Stimulated activated memory B cell treated with anti-CD40 and anti-IgM and Interleukin-4, amounts not matched to agents 10 μg/mL and 1 μg/mL and 100 μg/mL, for 72 hours (primary cell): ENCODE results near the gene PDE8A.
A peak's percentile ranks its signal among the peaks of the same experiment; 100 is the strongest.
"Not testable (repeated sequence)": the region's sequence is repeated elsewhere in the genome, so short reads cannot be mapped to it uniquely, and the experiment has no call there.

Experiments used
- ATAC-seq: fragments of 150-1000 bp; cut with Tn5 transposase; 2 replicates; pipeline ENCODE4 v1.10.0; 2021
- H3K27ac Mint-ChIP-seq: one replicate; pipeline ENCODE4 v1.8.0; 2022; ENCODE audit warnings: mild to moderate bottlenecking, mixed read lengths
- H3K27me3 Mint-ChIP-seq: one replicate; pipeline ENCODE4 v1.8.0; 2022; ENCODE audit warnings: mixed read lengths
- H3K36me3 Mint-ChIP-seq: one replicate; pipeline ENCODE4 v1.8.0; 2022; ENCODE audit warnings: mixed read lengths
- H3K4me1 Mint-ChIP-seq: one replicate; pipeline ENCODE4 v1.8.0; 2022; ENCODE audit warnings: mixed read lengths
- H3K4me3 Mint-ChIP-seq: one replicate; pipeline ENCODE4 v1.8.0; 2022; ENCODE audit warnings: mild to moderate bottlenecking, moderate library complexity, mixed read lengths
- H3K9me3 Mint-ChIP-seq: one replicate; pipeline ENCODE4 v1.8.0; 2022; ENCODE audit warnings: mixed read lengths

Gene PDE8A

GRCh38 chr15:84979651-84980050 lies 2.0 kb upstream of the PDE8A start:
- peak overlapping the region; percentile 92 for H3K4me3 Mint-ChIP-seq
- H3K36me3 Mint-ChIP-seq, result no peaks in the 10 kb centered on the region
- ATAC-seq, result no peak
- H3K27me3 Mint-ChIP-seq, result no peaks in the 10 kb centered on the region
- H3K4me1 Mint-ChIP-seq, result peaks cover 37% of the 10 kb centered on the region
- peak overlapping the region; percentile 88 for H3K27ac Mint-ChIP-seq
- H3K9me3 Mint-ChIP-seq, result no peaks in the 10 kb centered on the region

- peak; percentile 85 for ATAC-seq
- Mint-ChIP-seq H3K27ac (peak overlapping the region; percentile 88), H3K4me1 (peaks cover 44% of the 10 kb centered on the region), H3K9me3 (no peaks in the 10 kb centered on the region), H3K4me3 (peak overlapping the region; percentile 92), H3K36me3 (no peaks in the 10 kb centered on the region), H3K27me3 (no peaks in the 10 kb centered on the region)
Measured at GRCh38 chr15:84980196-84981053, 1.2 kb upstream of the PDE8A start.

DNA sequence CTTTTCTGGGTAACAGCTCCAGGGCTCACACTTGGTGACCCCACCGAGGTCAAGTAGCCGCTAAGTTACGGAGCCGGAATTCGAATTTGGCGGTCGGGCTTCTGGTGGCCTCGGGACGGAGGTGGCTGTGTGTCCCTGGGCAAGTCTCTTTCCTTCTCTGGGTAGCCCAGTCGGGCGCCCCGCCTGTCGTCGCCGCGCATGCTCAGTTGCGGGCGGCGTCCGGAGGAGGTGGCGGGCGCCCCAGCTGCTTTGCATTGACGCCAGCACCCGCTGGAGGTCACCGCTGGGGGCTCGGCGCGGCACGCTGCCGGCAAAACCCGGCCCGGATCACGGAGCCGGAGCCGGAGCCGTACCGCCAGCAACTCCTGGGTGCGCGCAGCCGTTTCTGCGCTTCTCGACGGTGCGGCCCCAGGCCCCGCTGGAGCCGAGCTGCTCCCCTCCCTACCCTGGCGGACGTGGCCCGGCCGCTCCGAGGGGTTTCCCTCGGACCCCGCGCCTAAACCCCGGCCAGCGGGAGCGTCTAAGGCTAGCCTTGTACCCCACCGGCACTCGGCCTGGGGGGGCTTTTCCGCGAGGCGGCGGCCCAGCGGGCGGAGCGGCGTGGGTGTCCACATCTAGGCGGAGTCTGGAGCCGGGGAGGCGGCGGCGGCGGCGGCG lies 474 bp upstream of the PDE8A start:
- Mint-ChIP-seq H3K4me1 (peaks cover 50% of the 10 kb centered on the region), H3K27ac (peak overlapping the region; percentile 88)
- peak; percentile 89 for ATAC-seq

GRCh38 chr15:84982301-84982920 lies 755 bp downstream of the PDE8A start:
- no peaks in the 10 kb centered on the region for H3K27me3 Mint-ChIP-seq
- H3K36me3 Mint-ChIP-seq, result no peaks in the 10 kb centered on the region
- H3K9me3 Mint-ChIP-seq, result no peaks in the 10 kb centered on the region
- H3K27ac Mint-ChIP-seq, result peak overlapping the region; percentile 88
- H3K4me1 Mint-ChIP-seq, result peaks cover 45% of the 10 kb centered on the region
- H3K4me3 Mint-ChIP-seq, result peak overlapping the region; percentile 92
- no peak for ATAC-seq

More for the DNA sequence above, 474 bp upstream of the PDE8A start:
- Mint-ChIP-seq H3K27me3 (no peaks in the 10 kb centered on the region), H3K36me3 (no peaks in the 10 kb centered on the region), H3K9me3 (no peaks in the 10 kb centered on the region), H3K4me3 (peak overlapping the region; percentile 92)

- Mint-ChIP-seq H3K9me3 (no peaks in the 10 kb centered on the region), H3K27me3 (no peaks in the 10 kb centered on the region), H3K27ac (no peak overlapping the region), H3K4me1 (peaks cover 50% of the 10 kb centered on the region), H3K36me3 (no peaks in the 10 kb centered on the region), H3K4me3 (peak overlapping the region; percentile 92)
- no peak for ATAC-seq
Measured at GRCh38 chr15:84983294-84983693, 1.6 kb downstream of the PDE8A start.

- ATAC-seq, result no peak
- H3K9me3 Mint-ChIP-seq, result no peaks in the 10 kb centered on the region
- peaks cover 54% of the 10 kb centered on the region for H3K4me1 Mint-ChIP-seq
- no peaks in the 10 kb centered on the region for H3K36me3 Mint-ChIP-seq
- H3K27me3 Mint-ChIP-seq, result no peaks in the 10 kb centered on the region
- H3K27ac Mint-ChIP-seq, result no peak overlapping the region
- H3K4me3 Mint-ChIP-seq, result no peak overlapping the region
Measured at GRCh38 chr15:84983711-84984110, 2.1 kb downstream of the PDE8A start.

DNA sequence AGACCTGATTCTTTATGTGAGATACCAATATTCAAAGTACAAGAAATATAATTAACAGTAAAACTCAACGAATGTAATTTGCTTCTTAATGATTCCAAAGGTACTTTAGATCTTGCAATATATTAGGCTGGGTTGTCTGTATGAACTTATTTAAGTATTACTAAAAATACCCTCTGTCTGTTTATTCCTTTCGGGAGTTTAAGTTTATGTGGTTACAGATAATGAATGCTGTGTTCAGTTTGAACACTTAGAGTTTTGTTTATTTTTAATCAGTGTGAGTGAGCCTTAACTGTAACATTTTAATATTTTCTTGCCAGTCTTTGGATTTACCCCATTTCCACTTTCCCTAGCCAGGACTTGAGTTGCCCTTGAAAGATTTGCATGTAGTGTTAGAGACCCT lies 3.5 kb downstream of the PDE8A start:
- no peak for ATAC-seq
- H3K4me1 Mint-ChIP-seq, result peaks cover 57% of the 10 kb centered on the region
- no peaks in the 10 kb centered on the region for H3K9me3 Mint-ChIP-seq
- no peak overlapping the region for H3K27ac Mint-ChIP-seq
- no peaks in the 10 kb centered on the region for H3K36me3 Mint-ChIP-seq
- no peak overlapping the region for H3K4me3 Mint-ChIP-seq
- H3K27me3 Mint-ChIP-seq, result no peaks in the 10 kb centered on the region

- H3K4me3 Mint-ChIP-seq, H3K27ac Mint-ChIP-seq, H3K9me3 Mint-ChIP-seq, H3K27me3 Mint-ChIP-seq, ATAC-seq, H3K36me3 Mint-ChIP-seq: not testable (repeated sequence)
- H3K4me1 Mint-ChIP-seq, result peaks cover 78% of the 10 kb centered on the region
Measured at GRCh38 chr15:84987351-84987750, 5.7 kb downstream of the PDE8A start.

- Mint-ChIP-seq H3K27me3 (no peaks in the 10 kb centered on the region), H3K4me1 (peaks cover 77% of the 10 kb centered on the region), H3K9me3 (no peaks in the 10 kb centered on the region), H3K4me3 (peak overlapping the region; percentile 37), H3K27ac (peak overlapping the region; percentile 79), H3K36me3 (no peaks in the 10 kb centered on the region)
- peak; percentile 75 for ATAC-seq
Measured at GRCh38 chr15:84987949-84988624, 6.4 kb downstream of the PDE8A start.

DNA sequence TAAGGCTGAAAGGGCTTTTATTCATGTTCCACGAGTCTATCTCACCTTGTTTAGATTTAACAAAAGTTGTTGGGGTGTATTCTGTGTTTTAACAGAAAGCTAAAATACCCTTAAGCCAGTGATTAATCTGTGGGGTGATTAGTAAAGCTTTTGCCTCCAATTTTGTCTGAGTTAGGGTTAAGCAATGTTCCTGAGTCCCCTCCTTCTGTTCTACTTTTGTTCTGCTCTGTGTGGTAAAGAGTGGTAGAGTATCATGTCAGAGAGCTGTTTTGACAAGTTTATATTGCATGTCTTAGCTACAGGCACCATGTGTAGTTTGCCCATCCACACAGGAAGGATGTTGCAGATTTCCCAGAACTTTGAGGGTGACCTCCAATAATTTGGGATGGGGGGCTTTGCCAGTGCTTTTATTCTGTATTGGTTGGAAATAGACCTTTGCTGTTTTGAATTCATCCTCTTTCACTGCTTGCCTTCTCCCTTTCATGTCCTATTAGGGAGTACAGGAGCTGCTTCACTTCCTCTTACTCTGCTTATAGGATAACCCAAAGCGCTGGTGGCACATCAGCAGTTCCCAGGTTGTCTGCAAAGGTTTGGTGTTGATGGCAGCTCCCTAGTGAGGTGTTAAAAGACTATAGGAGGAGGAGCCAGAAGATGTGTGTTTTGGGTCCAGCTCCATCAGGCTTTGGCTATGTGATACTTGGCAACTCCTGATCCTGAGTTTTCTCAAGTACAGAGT lies 7.4 kb downstream of the PDE8A start:
- Mint-ChIP-seq H3K36me3 (no peaks in the 10 kb centered on the region), H3K4me1 (peaks cover 72% of the 10 kb centered on the region), H3K27me3 (no peaks in the 10 kb centered on the region), H3K9me3 (no peaks in the 10 kb centered on the region), H3K4me3 (no peak overlapping the region), H3K27ac (peak overlapping the region; percentile 79)
- ATAC-seq, result no peak

GRCh38 chr15:84990507-84990906 lies 8.9 kb downstream of the PDE8A start:
- no peak overlapping the region for H3K27ac Mint-ChIP-seq
- no peak overlapping the region for H3K4me3 Mint-ChIP-seq
- peaks cover 73% of the 10 kb centered on the region for H3K4me1 Mint-ChIP-seq
- no peaks in the 10 kb centered on the region for H3K36me3 Mint-ChIP-seq
- H3K27me3 Mint-ChIP-seq, result no peaks in the 10 kb centered on the region
- no peaks in the 10 kb centered on the region for H3K9me3 Mint-ChIP-seq
- ATAC-seq, result no peak

DNA sequence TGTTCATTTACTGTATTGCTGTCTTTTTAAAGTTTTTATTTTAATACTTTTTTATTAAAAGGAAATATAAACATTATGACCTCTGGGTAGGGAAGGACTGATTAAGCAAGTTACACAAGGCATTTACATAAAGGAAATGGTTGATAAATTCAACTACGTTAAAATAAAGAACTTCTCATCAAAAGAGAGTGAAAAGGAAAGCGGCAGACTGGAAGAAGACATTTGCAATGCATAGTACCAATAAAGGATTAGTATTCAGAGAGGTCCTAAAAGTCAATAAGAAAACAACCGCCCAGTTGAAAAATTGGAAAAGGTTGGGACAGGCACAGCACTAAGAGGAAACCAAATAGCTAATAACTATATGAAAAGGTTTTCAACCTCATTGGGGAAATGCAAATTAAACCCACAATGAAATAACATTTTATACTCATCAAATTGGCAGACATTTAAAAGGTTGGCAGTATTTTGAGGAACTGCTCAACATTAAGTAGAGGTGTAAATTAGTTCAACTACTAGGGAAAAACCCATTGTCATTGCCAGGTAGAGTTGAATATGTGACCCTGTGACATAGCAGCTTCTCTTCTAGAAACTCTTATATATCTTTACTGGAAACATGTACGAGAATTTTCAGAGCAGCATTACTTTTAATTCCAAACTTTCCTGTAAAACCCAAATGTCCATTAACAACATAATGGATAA lies 9.5 kb downstream of the PDE8A start:
- peak; percentile 45 for ATAC-seq
- H3K27ac Mint-ChIP-seq, result peak overlapping the region; percentile 16
- H3K4me3 Mint-ChIP-seq, result peak overlapping the region; percentile 26
- no peaks in the 10 kb centered on the region for H3K27me3 Mint-ChIP-seq
- no peaks in the 10 kb centered on the region for H3K36me3 Mint-ChIP-seq
- H3K9me3 Mint-ChIP-seq, result no peaks in the 10 kb centered on the region
- H3K4me1 Mint-ChIP-seq, result peaks cover 69% of the 10 kb centered on the region

DNA sequence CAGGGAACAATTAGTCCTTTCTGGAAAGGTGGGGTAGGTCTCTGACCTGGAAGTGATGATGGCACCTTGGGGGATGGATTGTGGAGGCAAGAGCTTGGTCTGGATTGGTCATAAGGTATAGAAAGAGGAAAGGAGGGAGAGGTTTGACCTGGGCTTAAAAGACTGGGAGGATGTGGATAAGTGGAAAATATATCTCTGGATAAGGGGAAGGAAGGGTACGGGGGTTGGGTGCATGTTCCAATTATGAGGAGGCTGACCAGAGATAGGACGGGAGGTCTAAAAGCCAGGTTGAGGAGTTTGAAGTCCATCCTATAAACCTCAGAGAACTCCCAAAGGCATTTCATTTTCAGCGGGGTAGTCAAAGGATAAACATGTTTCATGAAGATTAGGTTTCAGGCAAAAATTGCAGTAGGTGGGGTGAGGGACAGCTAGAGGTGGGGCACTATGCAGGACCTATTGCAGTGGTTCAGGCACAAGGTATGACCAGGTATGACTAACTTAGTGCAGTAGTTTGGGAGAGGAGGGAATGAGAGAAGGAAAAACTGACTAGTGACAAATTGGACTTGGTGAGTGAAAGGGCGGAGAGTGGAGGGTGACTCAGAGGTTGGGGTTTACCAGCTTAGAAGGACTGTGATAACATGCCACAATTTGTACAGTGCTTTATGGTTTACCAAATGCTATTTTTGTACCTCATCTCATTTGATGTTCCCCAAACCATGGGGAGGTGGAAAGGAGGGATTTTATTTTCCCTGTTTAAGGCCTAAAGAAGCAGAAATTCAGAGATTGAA lies 10.7 kb downstream of the PDE8A start:
- H3K27me3 Mint-ChIP-seq, result no peaks in the 10 kb centered on the region
- no peak overlapping the region for H3K4me3 Mint-ChIP-seq
- H3K27ac Mint-ChIP-seq, result peak overlapping the region; percentile 16
- H3K9me3 Mint-ChIP-seq, result no peaks in the 10 kb centered on the region
- peaks cover 64% of the 10 kb centered on the region for H3K4me1 Mint-ChIP-seq
- H3K36me3 Mint-ChIP-seq, result no peaks in the 10 kb centered on the region
- peak; percentile 40 for ATAC-seq
